HepG2 (cell line): ENCODE results near the gene TP73. TPM values are rescaled to one million over a fixed set of nuclear protein-coding genes. Genes with fewer than 3 reads are reported as not detected.
A peak's percentile ranks its signal among the peaks of the same experiment; 100 is the strongest.

Source experiments
- ATF7-NPFF ChIP-seq: sonication (generic); formaldehyde crosslinking; IDR thresholded peaks from 2 replicates; pipeline ENCODE4 v1.8.1; 2023; ENCODE audit warnings: mild to moderate bottlenecking, low read depth, missing genetic modification reagents, moderate library complexity
- BRCA1 ChIP-seq: sonication (generic); formaldehyde crosslinking; IDR thresholded peaks from 2 replicates; pipeline ENCODE4 v1.4.0; 2020; ENCODE audit warnings: missing genetic modification reagents
- CBX1 ChIP-seq: IDR thresholded peaks from one replicate; pipeline ENCODE4 v1.6.1; 2016; ENCODE audit warnings: antibody characterized with exemption, low read depth
- CCAR2 ChIP-seq: fragments of 200-400 bp; formaldehyde crosslinking; optimal IDR thresholded peaks from 2 replicates; pipeline ENCODE3; 2018; ENCODE audit warnings: low read depth, mild to moderate bottlenecking, low read length, moderate library complexity
- CEBPG ChIP-seq: IDR thresholded peaks from 2 replicates; pipeline ENCODE4 v1.6.1; 2016
- HNF4A ChIP-seq: sonication (generic); formaldehyde crosslinking; IDR thresholded peaks from 2 replicates; pipeline ENCODE4 v1.4.0; 2020; ENCODE audit warnings: missing genetic modification reagents
- IRF2 ChIP-seq: IDR thresholded peaks from 2 replicates; pipeline ENCODE4 v1.6.1; 2018; ENCODE audit warnings: missing genetic modification reagents, missing compliant biosample characterization
- MED13 ChIP-seq: sonication (generic); formaldehyde crosslinking; IDR thresholded peaks from 2 replicates; pipeline ENCODE4 v1.5.0; 2020; ENCODE audit warnings: missing genetic modification reagents
- PCBP1 ChIP-seq: fragments of 200-400 bp; formaldehyde crosslinking; IDR thresholded peaks from 2 replicates; pipeline ENCODE4 v1.6.1; 2017; ENCODE audit warnings: mild to moderate bottlenecking, low read depth, low read length, borderline replicate concordance
- POLR2A ChIP-seq, 2 experiments: IDR thresholded peaks; 2 replicates each; pipeline ENCODE4 v1.6.1; 2011; ENCODE audit warnings: low read depth in 2 of 2, low read length in 2 of 2, mild to moderate bottlenecking in 1 of 2, moderate library complexity in 1 of 2; ENCODE audit not compliant: insufficient read depth in 1 of 2
- POLR2AphosphoS2 ChIP-seq: IDR thresholded peaks from 2 replicates; pipeline ENCODE4 v1.6.1; 2011; ENCODE audit warnings: low read depth, low read length, improper control_type of control experiment
- SETDB1 ChIP-seq: sonication (generic); formaldehyde crosslinking; IDR thresholded peaks from 2 replicates; pipeline ENCODE4 v1.5.1; 2020; ENCODE audit warnings: missing genetic modification reagents, mild to moderate bottlenecking, borderline replicate concordance
- SP140L ChIP-seq: sonication (generic); formaldehyde crosslinking; IDR thresholded peaks from 2 replicates; pipeline ENCODE4 v1.4.0; 2020; ENCODE audit warnings: missing genetic modification reagents, borderline replicate concordance
- TEF ChIP-seq: sonication (generic); formaldehyde crosslinking; IDR thresholded peaks from 2 replicates; pipeline ENCODE4 v1.5.0; 2020; ENCODE audit warnings: missing genetic modification reagents
- YEATS4 ChIP-seq: sonication (generic); formaldehyde crosslinking; IDR thresholded peaks from 2 replicates; pipeline ENCODE4 v1.4.0; 2020; ENCODE audit warnings: missing genetic modification reagents, borderline replicate concordance
- ZBTB10 ChIP-seq: sonication (generic); formaldehyde crosslinking; IDR thresholded peaks from 2 replicates; pipeline ENCODE4 v1.4.0; 2020; ENCODE audit warnings: missing genetic modification reagents, borderline replicate concordance
- ZBTB20 ChIP-seq: sonication (generic); formaldehyde crosslinking; IDR thresholded peaks from 2 replicates; pipeline ENCODE4 v1.8.1; 2023; ENCODE audit warnings: missing genetic modification reagents, low read depth, mild to moderate bottlenecking, borderline replicate concordance
- ZBTB39 ChIP-seq: sonication (generic); formaldehyde crosslinking; IDR thresholded peaks from 2 replicates; pipeline ENCODE4 v1.5.0; 2020; ENCODE audit warnings: missing genetic modification reagents
- ZMYM4 ChIP-seq: sonication (generic); formaldehyde crosslinking; IDR thresholded peaks from 2 replicates; pipeline ENCODE4 v1.8.1; 2023; ENCODE audit warnings: mild to moderate bottlenecking, missing genetic modification reagents
- ZNF33B ChIP-seq: sonication (generic); formaldehyde crosslinking; IDR thresholded peaks from 2 replicates; pipeline ENCODE4 v1.5.1; 2020; ENCODE audit warnings: mild to moderate bottlenecking, missing genetic modification reagents
- ZNF83 ChIP-seq: sonication (generic); formaldehyde crosslinking; IDR thresholded peaks from 2 replicates; pipeline ENCODE4 v1.4.0; 2020; ENCODE audit warnings: missing genetic modification reagents, mild to moderate bottlenecking, borderline replicate concordance
- polyA plus RNA-seq, 8 experiments: library from polyadenylated mRNA; depleted of rRNA in 3 of 8; stranded (reverse) in 7 of 8; unstranded in 1 of 8; fragments of >200 nt; fragmentation: Illumina TruSeq in 4 of 8; extraction: Trizol in 4 of 8; gene quantifications; 2 replicates each; pipeline versions ENCODE4 v1.2.1 to v1.2.3, GENCODE V29; 2011 to 2016; ENCODE audit warnings: low read depth in 4 of 8, missing spikeins in 1 of 8, mixed read lengths in 1 of 8; ENCODE audit not compliant: insufficient read depth in 1 of 8
- total RNA-seq, 5 experiments: library from RNA; depleted of rRNA; stranded (reverse); fragments of >200 nt; fragmentation: Illumina TruSeq; extraction: Trizol; gene quantifications; 2 replicates each; pipeline ENCODE4 v1.2.3, GENCODE V29; 2016; ENCODE audit warnings: low read depth in 1 of 5

The TP73 gene
- total and polyA plus RNA-seq, 2 of the 13 experiments (the other 11 are each of a cell fraction or from before 2014, with no cell fraction given): 0.49 to 1.1 TPM

- TF ChIP-seq ZBTB20 (no peak), CBX1 (no peak), ZBTB10 (CRISPR knock-in tag) (no peak), MED13 (CRISPR knock-in tag) (no peak), POLR2A (IDR thresholded peaks at IDR 0.05; ENCODE audit: insufficient read depth in 1 of 2, low read depth in 2 of 2, low read length in 2 of 2) (peak; percentile 65 to 74; a peak in 3 of 4 replicates), CEBPG (CRISPR knock-in tag) (no peak), HNF4A (CRISPR knock-in tag) (peak; percentile 51; the same call in 1 of the 2 replicates), ZNF83 (CRISPR knock-in tag) (0 out of 2 replicates have a peak, but pooled peaks have one; percentile 49), TEF (no peak), YEATS4 (CRISPR knock-in tag) (peak; percentile 46; the same call in 1 of the 2 replicates), PCBP1 (no peak), IRF2 (CRISPR knock-in tag) (no peak), ZNF33B (0 out of 2 replicates have a peak, but pooled peaks have one; percentile 58), ZBTB39 (CRISPR knock-in tag) (0 out of 2 replicates have a peak, but pooled peaks have one; percentile 47), CCAR2 (no peak), BRCA1 (CRISPR knock-in tag) (no peak), SP140L (CRISPR knock-in tag) (no peak), ZMYM4 (CRISPR knock-in tag) (peak; percentile 12; the same call in 1 of the 2 replicates), ATF7-NPFF (CRISPR knock-in tag) (0 out of 2 replicates have a peak, but pooled peaks have one; percentile 20), SETDB1 (CRISPR knock-in tag) (no peak), POLR2AphosphoS2 (no peak)
Observed at GRCh38 chr1:3625151-3625907, 27.0 kb upstream of the TP73 start (continued).
